GM12872 (cell line): ENCODE measurements around the gene C1orf198.
A peak's percentile ranks its signal among the peaks of the same experiment; 100 is the strongest.

Experiments used
- TF ChIP-seq, protein P1 (sequence below): IDR thresholded peaks from 3 replicates; pipeline ENCODE4 v1.5.1; 2011; ENCODE audit warnings: low read depth, mild to moderate bottlenecking, low read length, moderate library complexity; ENCODE audit not compliant: insufficient read depth

C1orf198 gene

DNA sequence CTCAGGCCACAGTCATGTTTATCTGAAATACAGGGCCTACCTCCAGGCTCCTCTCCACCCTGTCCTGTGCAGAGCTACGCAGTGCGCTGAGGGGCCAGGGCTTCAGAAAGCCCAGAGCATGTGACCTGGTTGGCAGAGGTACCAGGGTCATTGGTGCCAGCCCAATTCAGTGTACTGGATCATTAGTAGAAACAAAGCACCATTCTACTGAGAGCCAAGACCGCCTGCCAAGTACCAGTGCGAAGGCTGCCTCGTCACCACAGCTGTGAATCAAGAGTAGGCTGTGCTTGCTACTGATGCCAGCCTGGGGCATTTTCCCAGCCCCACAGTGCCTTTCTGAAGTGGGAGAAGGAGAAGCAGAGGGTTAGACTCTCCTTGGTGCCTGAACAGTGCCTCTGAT, 61.3 kb downstream of the C1orf198 start:
- TF ChIP-seq, protein P1, sequence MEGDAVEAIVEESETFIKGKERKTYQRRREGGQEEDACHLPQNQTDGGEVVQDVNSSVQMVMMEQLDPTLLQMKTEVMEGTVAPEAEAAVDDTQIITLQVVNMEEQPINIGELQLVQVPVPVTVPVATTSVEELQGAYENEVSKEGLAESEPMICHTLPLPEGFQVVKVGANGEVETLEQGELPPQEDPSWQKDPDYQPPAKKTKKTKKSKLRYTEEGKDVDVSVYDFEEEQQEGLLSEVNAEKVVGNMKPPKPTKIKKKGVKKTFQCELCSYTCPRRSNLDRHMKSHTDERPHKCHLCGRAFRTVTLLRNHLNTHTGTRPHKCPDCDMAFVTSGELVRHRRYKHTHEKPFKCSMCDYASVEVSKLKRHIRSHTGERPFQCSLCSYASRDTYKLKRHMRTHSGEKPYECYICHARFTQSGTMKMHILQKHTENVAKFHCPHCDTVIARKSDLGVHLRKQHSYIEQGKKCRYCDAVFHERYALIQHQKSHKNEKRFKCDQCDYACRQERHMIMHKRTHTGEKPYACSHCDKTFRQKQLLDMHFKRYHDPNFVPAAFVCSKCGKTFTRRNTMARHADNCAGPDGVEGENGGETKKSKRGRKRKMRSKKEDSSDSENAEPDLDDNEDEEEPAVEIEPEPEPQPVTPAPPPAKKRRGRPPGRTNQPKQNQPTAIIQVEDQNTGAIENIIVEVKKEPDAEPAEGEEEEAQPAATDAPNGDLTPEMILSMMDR, result no peak

DNA sequence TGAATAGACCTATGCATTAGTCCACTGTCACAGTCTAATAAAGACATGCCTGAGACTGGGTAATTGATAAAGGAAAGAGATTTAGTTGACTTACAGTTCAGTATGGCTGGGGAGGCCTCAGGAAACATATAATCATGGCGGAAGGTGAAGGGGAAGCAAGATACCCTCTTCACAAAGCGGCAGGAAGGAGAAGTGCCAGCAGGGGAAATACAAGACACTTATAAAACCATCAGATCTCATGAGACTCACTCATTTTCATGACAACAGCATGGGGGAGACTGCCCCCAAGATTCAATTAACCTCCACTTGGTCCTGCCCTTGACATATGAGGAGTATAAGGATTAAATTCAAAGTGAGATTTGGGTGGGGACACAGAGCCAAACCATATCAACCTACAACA, 61.8 kb downstream of the C1orf198 start:
- TF ChIP-seq, protein P1, result no peak

DNA sequence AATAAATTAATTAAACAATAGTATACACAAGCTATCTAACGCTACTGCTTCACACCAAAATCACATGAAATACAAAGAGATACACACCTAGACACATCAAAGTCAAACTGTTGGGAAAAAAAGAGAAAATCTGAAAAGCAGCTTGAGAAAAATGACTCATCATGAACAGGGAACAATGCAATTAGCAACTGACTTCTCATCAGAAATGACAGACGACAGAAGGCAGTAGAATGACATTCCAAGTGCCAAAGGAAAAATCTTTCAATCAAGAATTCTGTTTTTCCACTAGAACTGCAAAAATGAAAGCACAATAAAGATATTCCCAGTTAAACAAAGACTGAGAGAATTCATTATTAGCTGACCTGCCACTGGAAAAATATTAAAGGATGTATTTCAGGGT, 63.9 kb downstream of the C1orf198 start:
- TF ChIP-seq, protein P1, result no peak

DNA sequence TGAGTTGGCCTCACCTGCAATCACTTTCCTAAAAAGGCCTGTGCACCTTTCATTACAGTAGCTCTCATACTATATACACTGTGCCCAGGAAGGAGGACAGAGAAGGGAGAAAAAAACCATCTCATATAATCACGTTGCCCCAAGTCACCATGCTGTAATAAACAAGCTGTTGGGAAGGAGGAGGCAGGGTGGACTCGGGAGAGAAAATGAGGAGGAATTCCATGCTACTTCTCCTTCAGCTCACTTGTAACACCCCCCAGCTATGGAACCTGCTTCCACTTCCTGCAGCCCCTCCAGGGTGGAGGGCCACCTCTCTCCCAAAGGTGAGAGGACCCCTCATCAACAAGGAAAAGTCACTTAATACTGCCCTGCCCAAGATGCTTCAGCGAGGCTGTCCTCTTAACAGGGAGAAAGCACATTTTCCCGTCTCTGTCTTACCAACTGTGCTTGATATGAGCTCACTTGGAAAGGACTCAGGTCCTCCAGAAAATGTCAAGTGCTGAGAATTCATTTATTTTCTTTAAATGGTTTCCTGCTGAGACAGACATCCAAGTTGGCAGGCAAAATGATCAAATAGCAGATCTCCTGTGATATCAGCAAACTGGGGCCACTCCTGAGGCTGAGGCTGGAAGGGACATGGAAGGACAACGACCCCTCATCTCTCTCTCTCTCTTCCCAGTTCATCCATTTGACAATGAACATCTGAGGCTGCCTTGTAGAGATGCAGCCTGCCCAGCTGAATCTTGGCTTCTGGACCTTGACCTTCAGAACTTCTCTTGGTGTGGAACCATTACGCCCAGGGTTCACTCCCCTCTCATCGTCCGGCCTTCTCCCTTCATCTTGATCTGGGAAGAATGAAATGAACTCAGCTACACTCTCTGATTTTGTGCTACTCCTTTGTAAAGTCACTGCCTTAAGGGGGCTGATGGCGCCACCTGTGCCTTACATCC, 67.2 kb downstream of the C1orf198 start:
- TF ChIP-seq, protein P1, result no peak

DNA sequence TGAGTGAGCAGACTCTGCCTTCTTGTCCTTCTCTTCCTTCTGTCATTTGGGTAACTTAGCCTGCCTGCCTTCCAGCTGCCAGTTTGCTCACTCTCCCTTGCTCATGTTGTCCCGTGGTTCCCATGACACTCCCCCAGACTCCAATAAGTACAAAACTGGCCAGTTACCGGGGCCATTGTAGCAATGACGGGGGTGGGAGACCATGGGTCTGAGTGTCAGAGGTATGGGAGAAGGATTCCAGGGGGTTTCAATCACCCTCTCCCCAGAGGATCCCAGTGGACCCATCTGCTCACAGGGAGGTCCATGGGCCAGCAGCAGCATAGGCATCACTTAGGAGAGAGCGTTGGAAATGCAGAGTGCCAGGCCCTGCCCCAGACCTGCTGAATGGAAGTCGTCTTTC, 69.8 kb downstream of the C1orf198 start:
- TF ChIP-seq, protein P1, result no peak

DNA sequence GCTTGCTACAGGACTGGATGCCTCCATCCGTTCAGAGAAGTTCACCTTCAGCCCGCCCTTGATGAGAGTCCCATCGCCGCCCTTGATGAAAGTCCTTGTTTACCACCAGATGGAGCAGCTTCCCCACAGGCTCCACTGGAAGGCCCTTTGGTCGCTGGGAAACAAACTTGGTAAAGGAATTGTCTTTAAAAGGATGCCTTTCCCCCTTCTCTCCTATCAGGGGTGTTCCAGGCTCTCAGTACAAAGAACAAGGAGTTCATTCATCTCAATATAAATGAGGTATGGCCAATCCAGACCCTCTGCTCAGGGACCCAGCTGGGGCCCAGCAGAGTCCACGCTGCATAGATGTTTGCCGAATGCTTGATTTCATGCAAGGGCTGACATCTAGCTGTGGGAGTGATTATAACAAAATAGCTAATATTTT, 70.4 kb downstream of the C1orf198 start:
- TF ChIP-seq, protein P1, result peak; percentile 36; the same call in 1 of the 3 replicates

DNA sequence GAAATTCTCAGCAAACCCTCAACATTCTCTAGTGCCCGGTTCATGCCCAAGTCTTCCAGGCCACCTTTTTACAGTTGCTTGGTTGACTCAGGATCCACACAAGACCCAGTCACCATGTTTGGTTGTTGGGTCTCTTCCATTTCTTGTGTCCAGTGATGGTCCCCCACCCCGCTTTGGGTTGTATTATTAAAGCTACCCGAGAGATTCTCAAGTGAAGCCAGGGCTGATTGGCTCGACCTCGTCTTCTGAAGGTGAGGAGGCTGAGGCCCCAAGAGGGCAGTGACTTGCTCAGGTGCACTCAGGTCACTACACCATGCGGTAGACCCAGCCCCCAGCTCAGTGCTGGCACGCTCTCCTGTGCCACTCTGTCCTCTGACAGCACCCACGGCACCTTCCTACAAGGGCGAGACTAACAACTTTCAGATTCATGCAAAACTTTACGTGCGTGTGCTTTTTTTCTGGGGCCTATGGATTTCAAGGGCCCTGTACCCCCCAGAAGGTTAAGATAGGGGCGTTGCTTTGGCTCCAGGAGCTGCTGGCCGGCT, 70.9 kb downstream of the C1orf198 start:
- TF ChIP-seq, protein P1, result no peak
